HepG2 (cell line): ENCODE measurements around the gene RRBP1. TPM values are rescaled to one million over a fixed set of nuclear protein-coding genes. Genes with fewer than 3 reads are reported as not detected.

ENCODE experiments used
- ATAC-seq: fragments of 200-7000 bp; cut with Tn5 transposase; 3 replicates; pipeline ENCODE4 v1.9.1; 2020; ENCODE audit warnings: mild to moderate bottlenecking, moderate library complexity
- BruUV-seq: library from RNA; stranded (reverse); fragments of 400-500 nt; replicated peaks from 2 replicates; lab custom pipeline; 2021; lab: Mats Ljungman, UMichigan
- CTCF ChIA-PET: fragments of 300-600 bp; formaldehyde crosslinking; extraction: SDS; loops from one replicate; lab custom pipeline; 2021; ENCODE audit warnings: low total read pairs, inconsistent platforms, low intra/inter-chr PET ratio; lab: Yijun Ruan, JAX
- POLR2A ChIA-PET: fragments of 350-600 bp; sonication (Branson Sonifier 250); formaldehyde crosslinking; loops from one replicate; lab custom pipeline; 2020; ENCODE audit warnings: antibody characterized with exemption, inconsistent platforms; lab: Yijun Ruan, JAX
- DNase-seq: peaks from one replicate; pipeline ENCODE4 v3.0.0-alpha.2; 2015; ENCODE audit warnings: low spot score
- FAIRE-seq: peaks from 3 replicates; lab custom pipeline; 2011; peaks lifted over from hg19 to GRCh38; lab: Jason Lieb, UNC
- H2AFZ ChIP-seq: one replicate; pipeline ENCODE4 v1.6.1; 2011; ENCODE audit warnings: low read length, inconsistent platforms
- H3K27ac ChIP-seq: fragments of 300-600 bp; 3 replicates; pipeline ENCODE4 v1.8.0; 2011; ENCODE audit warnings: mixed run types, mild to moderate bottlenecking, mixed read lengths, low read length, inconsistent platforms; ENCODE audit not compliant: insufficient read depth; ENCODE audit errors: extremely low read length
- H3K27me3 ChIP-seq, 2 experiments: fragments of 200-600 bp in 1 of 2; 2 replicates in 1 of 2; 3 replicates in 1 of 2; pipeline versions ENCODE4 v1.6.0 to v1.8.0; 2011; ENCODE audit warnings: low read length in 2 of 2, mild to moderate bottlenecking in 2 of 2, moderate library complexity in 2 of 2, inconsistent platforms in 1 of 2; ENCODE audit not compliant: insufficient read depth in 2 of 2, control insufficient read depth in 1 of 2
- H3K36me3 ChIP-seq, 2 experiments: fragments of 200-600 bp in 1 of 2; replicated peaks in 1 of 2; 2 replicates in 1 of 2; 3 replicates in 1 of 2; pipeline versions ENCODE4 v1.5.1 to v1.8.0; 2011; ENCODE audit warnings: low read length in 2 of 2, inconsistent platforms in 1 of 2; ENCODE audit not compliant: insufficient read depth in 2 of 2, control insufficient read depth in 1 of 2
- H3K4me1 ChIP-seq: 2 replicates; pipeline ENCODE4 v1.5.1; 2012; ENCODE audit warnings: low read length, inconsistent platforms; ENCODE audit not compliant: insufficient read depth
- H3K4me2 ChIP-seq: 2 replicates; pipeline ENCODE4 v1.6.0; 2011; ENCODE audit warnings: low read depth, low read length, inconsistent platforms
- H3K4me3 ChIP-seq, 3 experiments: fragments of 200-600 bp in 1 of 3; sonication (generic), shearing (Covaris generic) in 1 of 3; replicated peaks in 1 of 3; 2 replicates each; pipeline ENCODE4 v1.5.1; 2011 to 2016; ENCODE audit warnings: low read length in 3 of 3, inconsistent platforms in 2 of 3, low read depth in 2 of 3, mild to moderate bottlenecking in 2 of 3, control low read depth in 1 of 3, mixed read lengths in 1 of 3; ENCODE audit not compliant: insufficient read depth in 1 of 3
- H3K79me2 ChIP-seq: one replicate; pipeline ENCODE4 v1.6.1; 2011; ENCODE audit warnings: low read length, inconsistent platforms; ENCODE audit not compliant: insufficient read depth
- H3K9ac ChIP-seq: 2 replicates; pipeline ENCODE4 v1.6.0; 2011; ENCODE audit warnings: mild to moderate bottlenecking, low read depth, low read length, inconsistent platforms; ENCODE audit not compliant: insufficient read depth
- H3K9me3 ChIP-seq: 2 replicates; pipeline ENCODE4 v1.5.1; 2012; ENCODE audit warnings: mild to moderate bottlenecking, low read length
- H4K20me1 ChIP-seq: 2 replicates; pipeline ENCODE4 v1.6.0; 2011; ENCODE audit warnings: inconsistent platforms, mild to moderate bottlenecking, low read length, moderate library complexity; ENCODE audit not compliant: insufficient read depth
- HNRNPLL ChIP-seq: fragments of 200-400 bp; formaldehyde crosslinking; IDR thresholded peaks from 2 replicates; pipeline ENCODE4 v1.6.1; 2017; ENCODE audit warnings: mild to moderate bottlenecking, low read depth, low read length; ENCODE audit not compliant: poor library complexity, severe bottlenecking
- MAFF ChIP-seq: IDR thresholded peaks from 2 replicates; pipeline ENCODE4 v1.6.1; 2011; ENCODE audit warnings: low read depth, low read length, improper control_type of control experiment
- MAFK ChIP-seq, 2 experiments: IDR thresholded peaks in 1 of 2; conservative IDR thresholded peaks in 1 of 2; 2 replicates each; pipeline ENCODE4 v1.6.1; 2011; ENCODE audit warnings: improper control_type of control experiment in 2 of 2, low read length in 2 of 2
- NFE2 ChIP-seq: sonication (generic); formaldehyde crosslinking; IDR thresholded peaks from 2 replicates; pipeline ENCODE4 v1.4.0; 2020; ENCODE audit warnings: missing genetic modification reagents
- NFE2L2 ChIP-seq: fragments of 150-350 bp; IDR thresholded peaks from 2 replicates; pipeline ENCODE4 v1.6.1; 2014; ENCODE audit warnings: low read length
- NR3C1 ChIP-seq: sonication (generic); formaldehyde crosslinking; IDR thresholded peaks from 2 replicates; pipeline ENCODE4 v1.4.0; 2020; ENCODE audit warnings: missing genetic modification reagents
- POLR2AphosphoS2 ChIP-seq: IDR thresholded peaks from 2 replicates; pipeline ENCODE4 v1.6.1; 2011; ENCODE audit warnings: low read depth, low read length, improper control_type of control experiment
- ZNF547 ChIP-seq: sonication (generic); formaldehyde crosslinking; IDR thresholded peaks from 2 replicates; pipeline ENCODE4 v1.5.1; 2020; ENCODE audit warnings: mild to moderate bottlenecking, missing genetic modification reagents
- ZNF589 ChIP-seq: sonication (generic); formaldehyde crosslinking; conservative IDR thresholded peaks from 2 replicates; pipeline ENCODE4 v1.8.0; 2022; ENCODE audit warnings: mild to moderate bottlenecking, moderate library complexity, missing genetic modification reagents
- WGBS: methylation state at CpG from one replicate; pipeline ENCODE4 v1.1.6; 2017; ENCODE audit warnings: low lambda C conversion rate; 5-methylcytosine and 5-hydroxymethylcytosine counted together
- in situ Hi-C: cut with HindIII; loops from 2 replicates; pipeline ENCODE4 v1.10.0; 2017; ENCODE audit warnings: low pct_unique_long_range_greater_than_20kb; ENCODE audit not compliant: extremely low pct_ligation_motif_present
- intact Hi-C: fragments of 100-400 bp; cut with micrococcal nuclease; formaldehyde crosslinking; loops from one replicate; pipeline ENCODE4 v1.10.0; 2022; ENCODE audit not compliant: unreplicated experiment
- polyA plus RNA-seq, 8 experiments: library from polyadenylated mRNA; depleted of rRNA in 3 of 8; stranded (reverse) in 7 of 8; unstranded in 1 of 8; fragments of >200 nt; fragmentation: Illumina TruSeq in 4 of 8; extraction: Trizol in 4 of 8; gene quantifications; 2 replicates each; pipeline versions ENCODE4 v1.2.1 to v1.2.3, GENCODE V29; 2011 to 2016; ENCODE audit warnings: low read depth in 4 of 8, missing spikeins in 1 of 8, mixed read lengths in 1 of 8; ENCODE audit not compliant: insufficient read depth in 1 of 8
- total RNA-seq, 5 experiments: library from RNA; depleted of rRNA; stranded (reverse); fragments of >200 nt; fragmentation: Illumina TruSeq; extraction: Trizol; gene quantifications; 2 replicates each; pipeline ENCODE4 v1.2.3, GENCODE V29; 2016; ENCODE audit warnings: low read depth in 1 of 5

RRBP1 gene
- total and polyA plus RNA-seq, 2 of the 13 experiments (the other 11 are each of a cell fraction or from before 2014, with no cell fraction given), result 150 to 222 TPM

GRCh38 chr20:17583126-17583525 lies 98.9 kb downstream of the RRBP1 start:
- ChIA-PET CTCF (no interaction called here), POLR2A (no interaction called here)
- no peak for DNase-seq
- Histone ChIP-seq H3K27me3 (no peaks in the 10 kb centered on the region), H3K4me1 (no peaks in the 10 kb centered on the region), H3K4me3 (no peak overlapping the region), H3K9ac (no peak overlapping the region), H3K79me2 (peaks cover 57% of the 10 kb centered on the region), H4K20me1 (no peaks in the 10 kb centered on the region), H3K36me3 (0 out of 5 replicates have a peak, but pooled peaks cover 0 to 1% of the 10 kb centered on the region in 2 experiments), H3K27ac (no peak overlapping the region), H2AFZ (no peak overlapping the region), H3K9me3 (no peaks in the 10 kb centered on the region), H3K4me2 (no peak overlapping the region)
- FAIRE-seq, result no peak
- TF ChIP-seq NFE2L2 (peak; percentile 96), MAFK (conservative IDR thresholded peaks at IDR 0.05 in 1 of 2, IDR thresholded peaks at IDR 0.05 in 1 of 2; ENCODE audit: low read length in 2 of 2) (peak; percentile 88 to 90), MAFF (peak; percentile 83), NR3C1 (CRISPR knock-in tag) (no peak), NFE2 (CRISPR knock-in tag) (peak; percentile 78; the same call in 1 of the 2 replicates), ZNF547 (CRISPR knock-in tag) (no peak), ZNF589 (CRISPR knock-in tag) (no peak)
- no TSS peak for BruUV-seq
- in situ Hi-C loops, result no loop called here
- intact Hi-C loops, result no loop called here
- no peak for ATAC-seq
- WGBS, result 95% methylated on average over 3 of the region's 3 CpGs

GRCh38 chr20:17580895-17581294 lies 101.1 kb downstream of the RRBP1 start:
- CTCF ChIA-PET, result no interaction called here
- peaks cover 55% of the 10 kb centered on the region for H3K79me2 ChIP-seq
- intact Hi-C loops, result no loop called here
- no peak overlapping the region for H3K4me3 ChIP-seq
- no peak overlapping the region for H3K4me2 ChIP-seq
- no peak for DNase-seq
- 93% methylated on average over 2 of the region's 2 CpGs for WGBS
- no peak overlapping the region for H2AFZ ChIP-seq
- TF ChIP-seq POLR2AphosphoS2 (0 out of 2 replicates have a peak, but pooled peaks have one; percentile 22), HNRNPLL (no peak)
- TF ChIP-seq, all 625 proteins: peak for 1
- Histone ChIP-seq H3K27me3 (no peaks in the 10 kb centered on the region), H4K20me1 (no peaks in the 10 kb centered on the region), H3K9me3 (no peaks in the 10 kb centered on the region), H3K27ac (no peak overlapping the region), H3K9ac (no peak overlapping the region), H3K4me1 (peaks cover 9% of the 10 kb centered on the region), H3K36me3 (no peaks in the 10 kb centered on the region)
- in situ Hi-C loops, result no loop called here
- ATAC-seq (no peak), FAIRE-seq (no peak)
- no TSS peak for BruUV-seq
- POLR2A ChIA-PET, result interaction anchor here (1.0 to 2.7 kb wide), 3 partner anchors 9 to 14 kb away, joined by 3 to 11 read pairs (median 3); partner anchors contain the start of gene DSTN
